PC-9 (cell line): Measurements from ENCODE around the gene SYNRG. TPM values are rescaled to one million over a fixed set of nuclear protein-coding genes. Genes with fewer than 3 reads are reported as not detected.

Experiments used
- Bru-seq: library from RNA; stranded (reverse); fragments of 400-500 nt; gene quantifications from one replicate; lab custom pipeline; 2021; lab: Mats Ljungman, UMichigan
- BruChase-seq, 2 experiments: library from RNA; stranded (reverse); fragments of 400-500 nt; gene quantifications; one replicate each; lab custom pipeline; 2021; lab: Mats Ljungman, UMichigan
- BruUV-seq: library from RNA; stranded (reverse); fragments of 400-500 nt; replicated peaks from 2 replicates; lab custom pipeline; 2021; lab: Mats Ljungman, UMichigan
- CTCF ChIA-PET: fragments of 300-600 bp; sonication (Branson Sonifier 250); formaldehyde crosslinking; loops from one replicate; lab custom pipeline; 2022; ENCODE audit warnings: antibody characterized with exemption; lab: Charles Lee
- POLR2A ChIA-PET: fragments of 300-600 bp; sonication (Branson Sonifier 250); formaldehyde crosslinking; loops from one replicate; lab custom pipeline; 2022; ENCODE audit warnings: antibody characterized with exemption; ENCODE audit not compliant: unreplicated experiment; lab: Charles Lee
- DNase-seq, 2 experiments: peaks; one replicate each; pipeline versions ENCODE4 v3.0.0 to v3.0.0-alpha.2; 2015 to 2022; ENCODE audit warnings: mixed read lengths in 1 of 2
- H2AFZ ChIP-seq: fragments of 200-600 bp; sonication (generic); 2 replicates; pipeline ENCODE4 v1.8.1; 2017; ENCODE audit warnings: antibody characterized with exemption
- H3F3A ChIP-seq: fragments of 200-600 bp; sonication (generic); 2 replicates; pipeline ENCODE4 v1.8.1; 2017; ENCODE audit warnings: antibody characterized with exemption, mild to moderate bottlenecking, low read depth; ENCODE audit not compliant: insufficient read depth
- H3K27ac ChIP-seq: fragments of 200-600 bp; sonication (generic); 2 replicates; pipeline ENCODE4 v1.6.1; 2016; ENCODE audit warnings: mixed run types
- H3K27me3 ChIP-seq: fragments of 200-600 bp; sonication (generic); 2 replicates; pipeline ENCODE4 v1.6.1; 2016; ENCODE audit warnings: low read depth, mixed run types; ENCODE audit not compliant: insufficient read depth
- H3K36me3 ChIP-seq: fragments of 200-600 bp; sonication (generic); 2 replicates; pipeline ENCODE4 v1.6.1; 2016; ENCODE audit warnings: low read depth, mixed run types
- H3K4me1 ChIP-seq: fragments of 200-600 bp; sonication (generic); replicated peaks from 2 replicates; pipeline ENCODE4 v1.6.1; 2016; ENCODE audit warnings: mixed run types; ENCODE audit not compliant: insufficient read depth
- H3K4me2 ChIP-seq: fragments of 200-600 bp; sonication (generic); 2 replicates; pipeline ENCODE4 v1.6.1; 2017; ENCODE audit warnings: mixed run types
- H3K4me3 ChIP-seq: fragments of 200-600 bp; sonication (generic); 2 replicates; pipeline ENCODE4 v1.6.1; 2016; ENCODE audit warnings: mixed run types
- H3K79me2 ChIP-seq: fragments of 200-600 bp; sonication (generic); 2 replicates; pipeline ENCODE4 v1.6.1; 2017; ENCODE audit warnings: low read depth, mixed run types
- H3K9me2 ChIP-seq: fragments of 200-600 bp; sonication (generic); 2 replicates; pipeline ENCODE4 v1.8.1; 2017; ENCODE audit warnings: mild to moderate bottlenecking; ENCODE audit not compliant: insufficient read depth
- H3K9me3 ChIP-seq: fragments of 200-600 bp; sonication (generic); 2 replicates; pipeline ENCODE4 v1.8.1; 2016; ENCODE audit warnings: low read depth; ENCODE audit not compliant: insufficient read depth
- H4K20me1 ChIP-seq: fragments of 200-600 bp; sonication (generic); 2 replicates; pipeline ENCODE4 v1.8.1; 2017; ENCODE audit not compliant: insufficient read depth
- EZH2 ChIP-seq: fragments of 200-600 bp; sonication (generic); IDR thresholded peaks from 2 replicates; pipeline ENCODE4 v1.8.0; 2017; ENCODE audit warnings: antibody characterized with exemption, low read depth
- intact Hi-C: fragments of 100-400 bp; cut with micrococcal nuclease; formaldehyde crosslinking; loops from one replicate; pipeline ENCODE4 v1.10.0; 2022; ENCODE audit not compliant: unreplicated experiment
- long read RNA-seq: library from polyadenylated mRNA; stranded (forward); transcript quantifications from one replicate; pipeline ENCODE4 v2.0.0, GENCODE V29; 2022
- total RNA-seq: library from RNA; stranded (reverse); gene quantifications from 2 replicates; pipeline ENCODE4 v1.2.3, GENCODE V29; 2021
- TF ChIP-seq, protein P1 (sequence below): fragments of 200-600 bp; sonication (generic); conservative IDR thresholded peaks from 2 replicates; pipeline ENCODE4 v1.6.1; 2017; ENCODE audit warnings: mixed run types, antibody characterized with exemption, mild to moderate bottlenecking, moderate library complexity

SYNRG gene
- total RNA-seq = 18.7 and 28.9 TPM in 2 replicates
- percentile 73 among the genes with signal in this experiment for Bru-seq, nascent RNA
- percentile 68 among the genes with signal in this experiment for BruChase-seq, experiment 1, labeled RNA remaining after a 2-hour chase
- BruChase-seq, experiment 2, labeled RNA remaining after a 6-hour chase = percentile 62 among the genes with signal in this experiment
- long read RNA-seq, partial matches to known transcripts = 6 of 20 reads
- long read RNA-seq, other reads (novel, unspliced or antisense) = 14 of 20 reads

GRCh38 chr17:37609170-37610040 lies at the start of gene SYNRG:
SYNRG (minus strand) TSS chr17:37609418; CDS start chr17:37609355, 63 bp downstream.
- peaks cover 41% of the 10 kb centered on the region for H3K79me2 ChIP-seq
- peaks cover 15% of the 10 kb centered on the region for H3F3A ChIP-seq
- H3K36me3 ChIP-seq = 0 out of 2 replicates have a peak, but pooled peaks cover 19% of the 10 kb centered on the region
- H3K9me2 ChIP-seq = no peaks in the 10 kb centered on the region
- no peaks in the 10 kb centered on the region for H3K9me3 ChIP-seq
- ChIA-PET CTCF (interaction anchor here (0.6 to 0.7 kb wide), 4 partner anchors 39 to 1030 kb away, joined by 3 read pairs; no protein-coding TSS in a partner anchor), POLR2A (interaction anchor here (0.6 to 0.7 kb wide), 3 partner anchors 14 to 82 kb away, joined by 3 read pairs; no protein-coding TSS in a partner anchor)
- H3K27ac ChIP-seq = peak within 1 kb of the TSS; percentile 42
- BruUV-seq = TSS peak; percentile 74
- H3K4me2 ChIP-seq = peak within 1 kb of the TSS; percentile 79
- peak; percentile 84 to 97 for DNase-seq
- peak within 1 kb of the TSS; percentile 96 for H2AFZ ChIP-seq
- TF ChIP-seq, protein P1, sequence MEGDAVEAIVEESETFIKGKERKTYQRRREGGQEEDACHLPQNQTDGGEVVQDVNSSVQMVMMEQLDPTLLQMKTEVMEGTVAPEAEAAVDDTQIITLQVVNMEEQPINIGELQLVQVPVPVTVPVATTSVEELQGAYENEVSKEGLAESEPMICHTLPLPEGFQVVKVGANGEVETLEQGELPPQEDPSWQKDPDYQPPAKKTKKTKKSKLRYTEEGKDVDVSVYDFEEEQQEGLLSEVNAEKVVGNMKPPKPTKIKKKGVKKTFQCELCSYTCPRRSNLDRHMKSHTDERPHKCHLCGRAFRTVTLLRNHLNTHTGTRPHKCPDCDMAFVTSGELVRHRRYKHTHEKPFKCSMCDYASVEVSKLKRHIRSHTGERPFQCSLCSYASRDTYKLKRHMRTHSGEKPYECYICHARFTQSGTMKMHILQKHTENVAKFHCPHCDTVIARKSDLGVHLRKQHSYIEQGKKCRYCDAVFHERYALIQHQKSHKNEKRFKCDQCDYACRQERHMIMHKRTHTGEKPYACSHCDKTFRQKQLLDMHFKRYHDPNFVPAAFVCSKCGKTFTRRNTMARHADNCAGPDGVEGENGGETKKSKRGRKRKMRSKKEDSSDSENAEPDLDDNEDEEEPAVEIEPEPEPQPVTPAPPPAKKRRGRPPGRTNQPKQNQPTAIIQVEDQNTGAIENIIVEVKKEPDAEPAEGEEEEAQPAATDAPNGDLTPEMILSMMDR = no peak; the same call in 1 of the 2 replicates
- no peak for TF ChIP-seq EZH2
- H3K4me3 ChIP-seq = peak within 1 kb of the TSS; percentile 89
- intact Hi-C loops = no loop called here
- H3K4me1 ChIP-seq = peaks cover 16% of the 10 kb centered on the region
- peaks cover 6% of the 10 kb centered on the region; the same call in 1 of the 2 replicates for H4K20me1 ChIP-seq
- no peaks in the 10 kb centered on the region for H3K27me3 ChIP-seq

GRCh38 chr17:37657202-37657601 lies 48.0 kb upstream of the SYNRG start:
- no peaks in the 10 kb centered on the region for H3K79me2 ChIP-seq
- TF ChIP-seq, protein P1 = no peak
- no peak for TF ChIP-seq EZH2
- H3K9me2 ChIP-seq = no peaks in the 10 kb centered on the region
- no TSS peak for BruUV-seq
- H3K4me1 ChIP-seq = no peaks in the 10 kb centered on the region
- DNase-seq = no peak
- no peak overlapping the region for H2AFZ ChIP-seq
- H3K9me3 ChIP-seq = no peaks in the 10 kb centered on the region
- H3K4me2 ChIP-seq = no peak overlapping the region
- H3K27ac ChIP-seq = no peak overlapping the region
- no peaks in the 10 kb centered on the region for H4K20me1 ChIP-seq
- H3K4me3 ChIP-seq = no peak overlapping the region
- intact Hi-C loops = no loop called here
- ChIA-PET CTCF (interaction anchor here (0.5 to 0.6 kb wide), 2 partner anchors 211 to 237 kb away, joined by 4 read pairs; no protein-coding TSS in a partner anchor), POLR2A (no interaction called here)
- no peaks in the 10 kb centered on the region for H3K36me3 ChIP-seq
- no peaks in the 10 kb centered on the region for H3F3A ChIP-seq
- no peaks in the 10 kb centered on the region for H3K27me3 ChIP-seq

GRCh38 chr17:37651849-37652248 lies 42.6 kb upstream of the SYNRG start:
- no peak for TF ChIP-seq EZH2
- TF ChIP-seq, protein P1 = no peak
- no TSS peak for BruUV-seq
- H3K4me2 ChIP-seq = no peak overlapping the region
- H3K9me2 ChIP-seq = no peaks in the 10 kb centered on the region
- peaks cover 11% of the 10 kb centered on the region for H3K4me1 ChIP-seq
- intact Hi-C loops = no loop called here
- H3K4me3 ChIP-seq = no peak overlapping the region
- POLR2A ChIA-PET = no interaction called here
- H3K27me3 ChIP-seq = no peaks in the 10 kb centered on the region
- DNase-seq = no peak
- no peak overlapping the region for H2AFZ ChIP-seq
- no peaks in the 10 kb centered on the region for H4K20me1 ChIP-seq
- no peaks in the 10 kb centered on the region for H3K9me3 ChIP-seq
- no peaks in the 10 kb centered on the region for H3K79me2 ChIP-seq
- CTCF ChIA-PET = interaction anchor here (0.5 kb wide), 1 partner anchor 1009 kb away, joined by 5 read pairs; no protein-coding TSS in a partner anchor
- H3K27ac ChIP-seq = no peak overlapping the region
- H3K36me3 ChIP-seq = no peaks in the 10 kb centered on the region
- no peaks in the 10 kb centered on the region for H3F3A ChIP-seq
